GM12875 (cell line): ENCODE results near the gene TRAPPC10.

Experiments used
- H3K4me3 ChIP-seq: one replicate; pipeline ENCODE4 v1.5.1; 2011; ENCODE audit warnings: low read depth, low read length, control low read depth
- TF ChIP-seq, protein P1 (sequence below): IDR thresholded peaks from 2 replicates; pipeline ENCODE4 v1.5.1; 2011; ENCODE audit warnings: low read depth, mild to moderate bottlenecking, control low read depth, inconsistent platforms, low read length, moderate library complexity, borderline replicate concordance; ENCODE audit not compliant: insufficient read depth

The TRAPPC10 gene

DNA sequence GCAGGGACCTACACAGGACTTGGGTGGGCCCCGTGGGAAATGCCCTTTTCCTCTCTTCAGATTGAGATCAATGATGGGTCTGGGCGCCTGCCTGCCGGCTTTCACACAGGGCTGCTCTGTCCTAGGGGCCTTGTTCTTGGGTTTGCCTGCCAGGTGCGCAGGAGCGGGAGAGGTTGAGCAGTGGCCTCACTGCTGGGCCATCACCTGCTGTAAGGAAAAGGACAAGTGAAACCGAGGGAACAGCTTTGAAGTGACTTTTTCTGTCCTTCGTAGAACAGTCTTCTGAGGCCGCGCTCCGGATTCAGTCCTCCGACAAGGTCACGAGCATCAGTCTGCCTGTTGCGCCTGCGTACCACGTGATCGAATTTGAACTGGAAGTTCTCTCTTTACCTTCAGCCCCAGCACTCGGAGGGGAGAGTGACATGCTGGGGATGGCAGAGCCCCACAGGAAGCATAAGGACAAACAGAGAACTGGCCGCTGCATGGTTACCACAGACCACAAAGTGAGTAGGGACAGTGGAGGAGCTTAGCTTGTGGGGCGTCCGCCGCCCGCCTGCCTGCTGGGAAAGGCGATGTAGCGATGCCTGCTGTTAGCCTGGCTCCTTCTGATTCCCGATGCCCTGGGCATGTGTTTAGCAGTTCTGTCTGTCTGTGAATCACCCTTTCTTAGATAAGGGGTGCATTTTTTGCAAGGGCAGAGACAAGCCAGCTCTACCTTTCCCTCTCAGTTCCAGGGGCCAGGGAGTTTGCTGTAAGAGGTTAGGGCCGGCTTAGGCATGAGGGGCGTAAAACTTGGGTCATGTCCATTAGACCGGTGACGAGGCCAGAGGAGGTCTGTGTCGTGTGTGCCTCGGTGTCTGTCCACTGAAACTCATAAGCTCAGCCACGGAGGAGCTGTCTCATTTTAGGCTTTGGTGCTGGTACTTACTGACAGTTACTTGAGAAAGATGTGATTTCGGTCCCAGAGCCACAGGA is 75.6 kb downstream of the TRAPPC10 start:
- TF ChIP-seq, protein P1, sequence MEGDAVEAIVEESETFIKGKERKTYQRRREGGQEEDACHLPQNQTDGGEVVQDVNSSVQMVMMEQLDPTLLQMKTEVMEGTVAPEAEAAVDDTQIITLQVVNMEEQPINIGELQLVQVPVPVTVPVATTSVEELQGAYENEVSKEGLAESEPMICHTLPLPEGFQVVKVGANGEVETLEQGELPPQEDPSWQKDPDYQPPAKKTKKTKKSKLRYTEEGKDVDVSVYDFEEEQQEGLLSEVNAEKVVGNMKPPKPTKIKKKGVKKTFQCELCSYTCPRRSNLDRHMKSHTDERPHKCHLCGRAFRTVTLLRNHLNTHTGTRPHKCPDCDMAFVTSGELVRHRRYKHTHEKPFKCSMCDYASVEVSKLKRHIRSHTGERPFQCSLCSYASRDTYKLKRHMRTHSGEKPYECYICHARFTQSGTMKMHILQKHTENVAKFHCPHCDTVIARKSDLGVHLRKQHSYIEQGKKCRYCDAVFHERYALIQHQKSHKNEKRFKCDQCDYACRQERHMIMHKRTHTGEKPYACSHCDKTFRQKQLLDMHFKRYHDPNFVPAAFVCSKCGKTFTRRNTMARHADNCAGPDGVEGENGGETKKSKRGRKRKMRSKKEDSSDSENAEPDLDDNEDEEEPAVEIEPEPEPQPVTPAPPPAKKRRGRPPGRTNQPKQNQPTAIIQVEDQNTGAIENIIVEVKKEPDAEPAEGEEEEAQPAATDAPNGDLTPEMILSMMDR, result no peak
- no peak overlapping the region for H3K4me3 ChIP-seq

DNA sequence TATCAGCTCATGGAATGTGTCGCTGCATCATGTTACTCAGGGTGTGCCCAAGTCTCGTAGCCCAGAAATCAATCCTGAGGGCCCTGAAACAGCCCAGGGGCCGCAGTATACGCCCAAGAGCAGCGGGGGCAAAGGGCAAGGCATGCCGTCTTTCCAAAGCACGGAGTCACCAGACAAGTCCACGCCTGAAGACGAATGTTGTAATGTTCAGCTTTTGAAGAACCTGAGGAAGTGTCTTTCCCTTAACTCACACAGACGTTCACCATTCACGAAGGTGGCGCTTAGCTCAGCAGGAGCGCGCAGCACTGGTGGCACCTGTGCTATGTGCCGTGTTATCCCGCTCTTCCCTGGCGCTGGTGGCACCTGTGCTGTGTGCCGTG is 76.3 kb downstream of the TRAPPC10 start:
- H3K4me3 ChIP-seq, result no peak overlapping the region

DNA sequence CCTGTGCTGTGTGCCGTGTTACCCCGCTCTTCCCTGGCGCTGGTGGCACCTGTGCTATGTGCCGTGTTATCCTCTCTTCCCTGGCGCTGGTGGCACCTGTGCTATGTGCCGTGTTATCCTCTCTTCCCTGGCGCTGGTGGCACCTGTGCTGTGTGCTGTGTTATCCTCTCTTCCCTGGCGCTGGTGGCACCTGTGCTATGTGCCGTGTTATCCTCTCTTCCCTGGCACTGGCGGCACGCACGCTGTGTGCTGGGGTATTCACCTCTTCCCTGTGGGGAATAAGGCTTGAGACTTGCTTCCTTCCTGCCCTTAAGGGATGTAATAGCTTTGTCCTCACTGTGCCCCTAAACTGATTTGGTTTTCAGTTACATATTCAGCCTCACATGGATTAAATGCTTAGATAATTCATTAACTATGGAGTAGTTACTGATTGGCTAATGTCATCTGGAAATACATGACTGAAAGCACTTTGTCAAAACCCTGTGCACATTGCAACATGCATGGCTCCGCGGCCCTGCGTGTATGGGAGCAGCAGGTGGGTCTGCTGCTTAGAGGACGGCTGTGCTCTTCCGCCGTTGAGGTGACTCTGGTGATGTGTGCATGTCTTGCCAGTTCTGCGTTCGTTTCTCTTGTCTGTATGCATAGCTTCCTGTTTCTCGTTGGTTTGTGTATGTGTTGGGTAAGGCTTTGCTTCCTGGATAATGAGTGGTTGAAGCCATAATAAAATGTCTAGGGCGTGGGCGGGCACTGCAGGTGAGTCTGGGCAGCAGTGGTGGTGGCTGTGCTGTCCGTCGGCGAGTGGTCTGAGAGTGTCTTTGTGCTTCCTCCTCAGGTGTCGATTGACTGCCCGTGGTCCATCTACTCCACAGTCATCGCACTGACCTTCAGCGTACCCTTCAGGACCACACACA is 77.1 kb downstream of the TRAPPC10 start:
- H3K4me3 ChIP-seq, result no peak overlapping the region
- TF ChIP-seq, protein P1, result no peak

More for the DNA sequence above, 76.3 kb downstream of the TRAPPC10 start:
- TF ChIP-seq, protein P1, result no peak

DNA sequence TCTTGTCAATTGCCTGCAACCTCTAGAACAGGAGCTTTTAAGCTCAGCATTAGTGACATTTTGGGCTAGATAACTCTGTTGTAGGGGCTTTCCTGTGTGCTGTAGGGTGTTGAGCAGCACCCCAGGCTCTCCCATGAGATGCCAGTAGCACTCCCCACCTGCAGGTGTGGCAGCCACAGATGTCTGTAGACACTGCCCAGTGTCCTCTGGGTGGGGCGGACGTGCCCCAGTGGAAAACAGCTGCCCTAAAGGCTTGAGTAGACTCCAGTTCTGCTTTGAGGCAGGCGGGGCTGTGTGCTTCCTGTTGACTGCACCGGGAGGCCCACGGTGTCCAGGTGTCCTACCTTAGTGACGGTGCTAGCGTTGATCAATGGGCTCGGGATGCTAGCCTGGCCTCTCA is 78.2 kb downstream of the TRAPPC10 start:
- H3K4me3 ChIP-seq, result no peak overlapping the region
- TF ChIP-seq, protein P1, result no peak

DNA sequence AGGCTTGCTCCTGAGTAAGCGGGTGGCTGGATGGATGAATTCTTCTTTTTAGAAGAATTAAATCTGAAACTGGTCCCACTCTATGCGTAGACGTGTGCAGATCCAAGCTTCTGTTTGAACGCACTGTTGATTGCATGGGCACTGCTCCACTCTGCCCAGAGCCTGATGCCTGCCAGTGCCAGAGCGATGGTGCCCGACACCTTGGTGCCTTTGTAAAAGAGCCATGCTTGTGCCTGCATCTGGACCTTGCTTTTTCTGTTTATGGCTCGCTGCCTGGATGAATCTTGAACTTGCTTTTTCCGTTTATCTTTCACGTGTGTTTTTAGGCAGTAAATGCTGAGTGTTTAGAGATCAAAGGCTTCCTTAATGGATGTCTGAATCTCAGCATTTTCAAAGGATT is 80.1 kb downstream of the TRAPPC10 start:
- no peak overlapping the region for H3K4me3 ChIP-seq
- TF ChIP-seq, protein P1, result no peak

DNA sequence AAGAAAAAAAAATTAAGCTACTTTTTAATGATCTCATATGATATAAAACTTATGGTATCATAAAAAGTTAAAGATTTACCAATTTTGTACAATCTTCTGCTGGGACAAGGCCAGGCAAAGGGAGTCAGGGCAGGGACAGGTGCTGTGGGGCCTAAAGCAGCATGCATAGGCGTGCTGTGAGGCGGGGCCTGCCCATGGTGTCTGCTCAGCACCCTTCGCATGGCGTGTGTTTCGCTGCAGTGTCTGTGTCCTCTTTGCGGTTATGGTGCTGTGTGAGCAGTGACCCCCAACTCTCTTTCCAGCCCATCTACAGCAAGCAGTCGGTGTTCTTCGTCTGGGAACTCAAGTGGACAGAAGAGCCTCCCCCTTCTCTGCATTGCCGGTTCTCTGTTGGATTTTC is 81.7 kb downstream of the TRAPPC10 start:
- H3K4me3 ChIP-seq, result no peak overlapping the region
- TF ChIP-seq, protein P1, result no peak
